GM06990 (cell line): Measurements from ENCODE around the gene EXOSC10.

ENCODE experiments used
- DNase-seq: peaks from one replicate; pipeline ENCODE4 v3.0.0-alpha.2; 2011; ENCODE audit not compliant: insufficient read length; ENCODE audit errors: extremely low read depth
- H3K27me3 ChIP-seq: replicated peaks from 2 replicates; pipeline ENCODE4 v1.6.0; 2011; ENCODE audit warnings: low read length; ENCODE audit not compliant: control insufficient read depth, insufficient read depth
- H3K36me3 ChIP-seq: 2 replicates; pipeline ENCODE4 v1.5.1; 2011; ENCODE audit warnings: low read length; ENCODE audit not compliant: control insufficient read depth, insufficient read depth
- H3K4me3 ChIP-seq: replicated peaks from 2 replicates; pipeline ENCODE4 v1.5.1; 2011; ENCODE audit warnings: low read depth, mild to moderate bottlenecking, control low read depth, low read length
- CTCF ChIP-seq: IDR thresholded peaks from 2 replicates; pipeline ENCODE4 v1.5.1; 2011; ENCODE audit warnings: low read length, control low read depth, mild to moderate bottlenecking, inconsistent platforms; ENCODE audit not compliant: insufficient read depth, poor library complexity, severe bottlenecking

The EXOSC10 gene

GRCh38 chr1:11126569-11126968 is 26.9 kb upstream of the EXOSC10 start:
- no peak for DNase-seq
- H3K27me3 ChIP-seq, result no peaks in the 10 kb centered on the region
- no peak for TF ChIP-seq CTCF
- no peak overlapping the region for H3K4me3 ChIP-seq
- peaks cover 46% of the 10 kb centered on the region for H3K36me3 ChIP-seq

GRCh38 chr1:11125931-11126330 is 26.3 kb upstream of the EXOSC10 start:
- TF ChIP-seq CTCF, result no peak
- peaks cover 47% of the 10 kb centered on the region for H3K36me3 ChIP-seq
- no peak for DNase-seq

GRCh38 chr1:11124965-11125364 is 25.3 kb upstream of the EXOSC10 start:
- Histone ChIP-seq H3K27me3 (no peaks in the 10 kb centered on the region), H3K4me3 (no peak overlapping the region), H3K36me3 (peaks cover 39% of the 10 kb centered on the region)
- TF ChIP-seq CTCF, result no peak
- no peak for DNase-seq

More at GRCh38 chr1:11125931-11126330, 26.3 kb upstream of the EXOSC10 start:
- H3K27me3 ChIP-seq, result no peaks in the 10 kb centered on the region
- H3K4me3 ChIP-seq, result no peak overlapping the region

GRCh38 chr1:11116318-11116717 is 16.6 kb upstream of the EXOSC10 start:
- no peak for TF ChIP-seq CTCF
- H3K27me3 ChIP-seq, result no peaks in the 10 kb centered on the region
- H3K4me3 ChIP-seq, result no peak overlapping the region
- DNase-seq, result no peak
- peaks cover 22% of the 10 kb centered on the region for H3K36me3 ChIP-seq

- no peaks in the 10 kb centered on the region for H3K27me3 ChIP-seq
- DNase-seq, result no peak
- peaks cover 20% of the 10 kb centered on the region for H3K36me3 ChIP-seq
- TF ChIP-seq CTCF, result no peak
- no peak overlapping the region for H3K4me3 ChIP-seq
These were observed 15.3 kb upstream of the EXOSC10 start for GRCh38 chr1:11114966-11115365.

GRCh38 chr1:11109047-11109760 is 9.5 kb upstream of the EXOSC10 start:
- H3K4me3 ChIP-seq, result no peak overlapping the region
- peaks cover 25% of the 10 kb centered on the region for H3K36me3 ChIP-seq
- no peak for DNase-seq
- TF ChIP-seq CTCF, result no peak
- no peaks in the 10 kb centered on the region for H3K27me3 ChIP-seq
